ENCODE measurements around the gene DOCK1. TPM values are rescaled to one million over a fixed set of nuclear protein-coding genes. Genes with fewer than 3 reads are reported as not detected.

DOCK1 gene
- polyA plus RNA-seq, 1 of the 3 experiments (the other 2 are of a cell fraction), result 15.5 TPM

- Histone ChIP-seq H4K20me1 (ENCODE audit: insufficient read depth) (no peaks in the 10 kb centered on the region), H3K4me3 (ENCODE audit: low read depth in 2 of 2, low read length in 1 of 2) (no peak overlapping the region), H3K36me3 (replicated peaks in 1 of 2; ENCODE audit: control insufficient read depth in 1 of 2, insufficient read depth in 2 of 2, low read length in 1 of 2) (peaks cover 15 to 16% of the 10 kb centered on the region in 2 experiments), H3K9me2 (no peaks in the 10 kb centered on the region), H3K9me3 (no peaks in the 10 kb centered on the region), H3K27ac (ENCODE audit: low read depth in 2 of 2, low read length in 1 of 2) (no peak overlapping the region), H3K79me2 (ENCODE audit: insufficient read depth) (no peaks in the 10 kb centered on the region; the same call in 1 of the 2 replicates), H3K4me2 (no peak overlapping the region), H3K9ac (no peak overlapping the region), H3F3A (replicated peaks; ENCODE audit: insufficient read depth) (no peaks in the 10 kb centered on the region), H3K27me3 (ENCODE audit: insufficient read depth) (no peaks in the 10 kb centered on the region), H3K4me1 (ENCODE audit: control insufficient read depth in 1 of 2, insufficient read depth in 2 of 2, low read depth in 1 of 2, low read length in 1 of 2) (no peaks in the 10 kb centered on the region; a peak in 1 of 4 replicates), H2AFZ (ENCODE audit: low read depth) (no peak overlapping the region)
- ChIA-PET POLR2A (no interaction called here), CTCF (no interaction called here)
- no peak for TF ChIP-seq SIN3A (IDR thresholded peaks at IDR 0.05; ENCODE audit: borderline replicate concordance, low read depth, low read length)
- TF ChIP-seq NRF1 (IDR thresholded peaks at IDR 0.05; ENCODE audit: low read depth, low read length), result no peak
- no peak for TF ChIP-seq SMC3 (IDR thresholded peaks at IDR 0.05; ENCODE audit: low read depth, low read length)
- TF ChIP-seq RCOR1 (IDR thresholded peaks at IDR 0.05; ENCODE audit: low read length), result no peak
- no peak for TF ChIP-seq MEF2A (IDR thresholded peaks at IDR 0.05; ENCODE audit: borderline replicate concordance, low read depth)
- TF ChIP-seq GABPA (IDR thresholded peaks at IDR 0.05; ENCODE audit: low read depth), result no peak
- TF ChIP-seq MAX (IDR thresholded peaks at IDR 0.05; ENCODE audit: low read depth), result no peak
- no peak for TF ChIP-seq ZBTB33 (IDR thresholded peaks at IDR 0.05; ENCODE audit: borderline replicate concordance, low read depth)
- TF ChIP-seq USF1 (IDR thresholded peaks at IDR 0.05; ENCODE audit: borderline replicate concordance, low read depth), result no peak
- TF ChIP-seq GATA2 (CRISPR knock-in tag; IDR thresholded peaks at IDR 0.05), result no peak
- no peak for TF ChIP-seq FOXJ3 (CRISPR knock-in tag; IDR thresholded peaks at IDR 0.05)
- TF ChIP-seq RXRA (IDR thresholded peaks at IDR 0.05; ENCODE audit: borderline replicate concordance, low read depth), result no peak
- no peak for TF ChIP-seq RAD21 (IDR thresholded peaks at IDR 0.05; ENCODE audit: low read length)
- WGBS (ENCODE audit: low lambda C conversion rate), result 96% methylated on average over 7 of the region's 7 CpGs
- no peak for DNase-seq
These were observed 232.2 kb downstream of the DOCK1 start for GRCh38 chr10:127137391-127137790.

GRCh38 chr10:127142136-127142535, 236.9 kb downstream of the DOCK1 start:
- DNase-seq, result no peak
- TF ChIP-seq GABPA (IDR thresholded peaks at IDR 0.05; ENCODE audit: low read depth) (no peak), YY1 (IDR thresholded peaks at IDR 0.05; ENCODE audit: low read depth) (no peak), TEAD4 (IDR thresholded peaks at IDR 0.05; ENCODE audit: borderline replicate concordance, insufficient read depth) (no peak), EZH2phosphoT487 (IDR thresholded peaks at IDR 0.05; ENCODE audit: borderline replicate concordance, low read depth) (no peak), NFIC (IDR thresholded peaks at IDR 0.05; ENCODE audit: borderline replicate concordance) (no peak), TAF1 (IDR thresholded peaks at IDR 0.05; ENCODE audit: borderline replicate concordance, low read depth, low read length) (no peak), REST (IDR thresholded peaks at IDR 0.05; ENCODE audit: low read depth, low read length) (no peak), PBX3 (IDR thresholded peaks at IDR 0.05) (no peak), ELF1 (IDR thresholded peaks at IDR 0.05) (no peak), MAX (IDR thresholded peaks at IDR 0.05; ENCODE audit: low read depth) (no peak), GATA2 (CRISPR knock-in tag; IDR thresholded peaks at IDR 0.05) (no peak), MEF2A (IDR thresholded peaks at IDR 0.05; ENCODE audit: borderline replicate concordance, low read depth) (no peak)

More at GRCh38 chr10:127142136-127142535, 236.9 kb downstream of the DOCK1 start:
- Histone ChIP-seq H3K36me3 (replicated peaks in 1 of 2; ENCODE audit: control insufficient read depth in 1 of 2, insufficient read depth in 2 of 2, low read length in 1 of 2) (peaks cover 0 to 15% of the 10 kb centered on the region in 2 experiments), H3K4me3 (ENCODE audit: low read depth in 2 of 2, low read length in 1 of 2) (no peak overlapping the region), H3F3A (replicated peaks; ENCODE audit: insufficient read depth) (peaks cover 7% of the 10 kb centered on the region), H2AFZ (ENCODE audit: low read depth) (no peak overlapping the region), H3K9me2 (no peaks in the 10 kb centered on the region), H3K4me1 (ENCODE audit: control insufficient read depth in 1 of 2, insufficient read depth in 2 of 2, low read depth in 1 of 2, low read length in 1 of 2) (peaks cover 0 to 21% of the 10 kb centered on the region in 2 experiments; a peak in 2 of 4 replicates), H3K27ac (ENCODE audit: low read depth in 2 of 2, low read length in 1 of 2) (no peak overlapping the region), H3K79me2 (ENCODE audit: insufficient read depth) (no peaks in the 10 kb centered on the region), H3K9ac (no peak overlapping the region), H4K20me1 (ENCODE audit: insufficient read depth) (no peaks in the 10 kb centered on the region), H3K9me3 (no peaks in the 10 kb centered on the region), H3K27me3 (ENCODE audit: insufficient read depth) (no peaks in the 10 kb centered on the region), H3K4me2 (no peak overlapping the region)
- ChIA-PET CTCF (interaction anchor here (0.7 kb wide), 1 partner anchor 17 kb away, joined by 3 read pairs; no protein-coding TSS in a partner anchor), POLR2A (no interaction called here)
- no CpG with 5 or more reads among the region's 6 CpGs for WGBS (ENCODE audit: low lambda C conversion rate)

Measured in SK-N-SH (cell line).